Stimulated activated memory B cell treated with anti-CD40 and anti-IgM and Interleukin-4, amounts not matched to agents 10 μg/mL and 1 μg/mL and 100 μg/mL, for 72 hours (primary cell): ENCODE results near the gene POLD2.

Experiments
- ATAC-seq: fragments of 150-1000 bp; cut with Tn5 transposase; 2 replicates; pipeline ENCODE4 v1.10.0; 2021
- H3K27ac Mint-ChIP-seq: one replicate; pipeline ENCODE4 v1.8.0; 2022; ENCODE audit warnings: mild to moderate bottlenecking, mixed read lengths
- H3K27me3 Mint-ChIP-seq: one replicate; pipeline ENCODE4 v1.8.0; 2022; ENCODE audit warnings: mixed read lengths
- H3K36me3 Mint-ChIP-seq: one replicate; pipeline ENCODE4 v1.8.0; 2022; ENCODE audit warnings: mixed read lengths
- H3K4me1 Mint-ChIP-seq: one replicate; pipeline ENCODE4 v1.8.0; 2022; ENCODE audit warnings: mixed read lengths
- H3K4me3 Mint-ChIP-seq: one replicate; pipeline ENCODE4 v1.8.0; 2022; ENCODE audit warnings: mild to moderate bottlenecking, moderate library complexity, mixed read lengths
- H3K9me3 Mint-ChIP-seq: one replicate; pipeline ENCODE4 v1.8.0; 2022; ENCODE audit warnings: mixed read lengths

The POLD2 gene

DNA sequence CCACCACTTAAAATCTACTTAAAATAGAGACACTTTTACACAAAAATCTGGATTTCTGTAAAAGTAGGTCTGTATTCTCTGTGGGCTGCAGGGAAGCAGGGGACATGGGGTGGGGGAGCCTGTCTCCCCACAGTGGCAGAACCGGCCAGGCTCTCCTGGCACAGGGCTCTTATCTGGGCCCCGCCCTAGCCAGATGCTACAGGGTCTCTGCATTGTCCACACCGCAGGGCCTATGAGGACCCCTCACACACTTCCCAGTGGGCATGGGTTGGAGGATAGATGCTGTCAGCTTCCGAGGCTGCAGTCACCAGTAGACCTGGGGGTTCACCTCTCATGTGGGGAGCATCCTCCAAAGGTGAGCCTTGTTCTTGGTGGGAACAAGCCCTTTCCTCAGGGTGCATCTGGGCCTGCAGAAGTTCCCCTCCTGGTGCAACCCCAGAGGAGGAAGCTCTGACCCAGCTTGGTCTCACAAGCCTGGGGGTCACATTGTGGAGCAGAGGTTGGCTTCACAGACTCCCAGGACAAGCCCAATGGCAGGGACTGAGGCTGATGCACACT lies 33.2 kb upstream of the POLD2 start:
- no peaks in the 10 kb centered on the region for H3K27me3 Mint-ChIP-seq
- ATAC-seq, result no peak
- H3K4me1 Mint-ChIP-seq, result no peaks in the 10 kb centered on the region
- no peaks in the 10 kb centered on the region for H3K36me3 Mint-ChIP-seq
- H3K27ac Mint-ChIP-seq, result no peak overlapping the region
- no peak overlapping the region for H3K4me3 Mint-ChIP-seq
- H3K9me3 Mint-ChIP-seq, result no peaks in the 10 kb centered on the region

GRCh38 chr7:44155191-44156185 lies 32.1 kb upstream of the POLD2 start:
- ATAC-seq, result no peak
- H3K27me3 Mint-ChIP-seq, result no peaks in the 10 kb centered on the region
- H3K4me1 Mint-ChIP-seq, result peaks cover 3% of the 10 kb centered on the region
- H3K9me3 Mint-ChIP-seq, result no peaks in the 10 kb centered on the region
- H3K4me3 Mint-ChIP-seq, result no peak overlapping the region
- H3K27ac Mint-ChIP-seq, result no peak overlapping the region
- no peaks in the 10 kb centered on the region for H3K36me3 Mint-ChIP-seq

GRCh38 chr7:44154703-44155102 lies 31.4 kb upstream of the POLD2 start:
- H3K27ac Mint-ChIP-seq, result no peak overlapping the region
- no peak for ATAC-seq
- peaks cover 8% of the 10 kb centered on the region for H3K4me1 Mint-ChIP-seq
- H3K36me3 Mint-ChIP-seq, result no peaks in the 10 kb centered on the region
- H3K9me3 Mint-ChIP-seq, result no peaks in the 10 kb centered on the region
- no peak overlapping the region for H3K4me3 Mint-ChIP-seq
- H3K27me3 Mint-ChIP-seq, result no peaks in the 10 kb centered on the region

GRCh38 chr7:44153948-44154335 lies 30.6 kb upstream of the POLD2 start:
- H3K4me3 Mint-ChIP-seq, result no peak overlapping the region
- no peak for ATAC-seq
- no peak overlapping the region for H3K27ac Mint-ChIP-seq
- H3K9me3 Mint-ChIP-seq, result no peaks in the 10 kb centered on the region
- no peaks in the 10 kb centered on the region for H3K36me3 Mint-ChIP-seq
- peaks cover 8% of the 10 kb centered on the region for H3K4me1 Mint-ChIP-seq
- no peaks in the 10 kb centered on the region for H3K27me3 Mint-ChIP-seq

DNA sequence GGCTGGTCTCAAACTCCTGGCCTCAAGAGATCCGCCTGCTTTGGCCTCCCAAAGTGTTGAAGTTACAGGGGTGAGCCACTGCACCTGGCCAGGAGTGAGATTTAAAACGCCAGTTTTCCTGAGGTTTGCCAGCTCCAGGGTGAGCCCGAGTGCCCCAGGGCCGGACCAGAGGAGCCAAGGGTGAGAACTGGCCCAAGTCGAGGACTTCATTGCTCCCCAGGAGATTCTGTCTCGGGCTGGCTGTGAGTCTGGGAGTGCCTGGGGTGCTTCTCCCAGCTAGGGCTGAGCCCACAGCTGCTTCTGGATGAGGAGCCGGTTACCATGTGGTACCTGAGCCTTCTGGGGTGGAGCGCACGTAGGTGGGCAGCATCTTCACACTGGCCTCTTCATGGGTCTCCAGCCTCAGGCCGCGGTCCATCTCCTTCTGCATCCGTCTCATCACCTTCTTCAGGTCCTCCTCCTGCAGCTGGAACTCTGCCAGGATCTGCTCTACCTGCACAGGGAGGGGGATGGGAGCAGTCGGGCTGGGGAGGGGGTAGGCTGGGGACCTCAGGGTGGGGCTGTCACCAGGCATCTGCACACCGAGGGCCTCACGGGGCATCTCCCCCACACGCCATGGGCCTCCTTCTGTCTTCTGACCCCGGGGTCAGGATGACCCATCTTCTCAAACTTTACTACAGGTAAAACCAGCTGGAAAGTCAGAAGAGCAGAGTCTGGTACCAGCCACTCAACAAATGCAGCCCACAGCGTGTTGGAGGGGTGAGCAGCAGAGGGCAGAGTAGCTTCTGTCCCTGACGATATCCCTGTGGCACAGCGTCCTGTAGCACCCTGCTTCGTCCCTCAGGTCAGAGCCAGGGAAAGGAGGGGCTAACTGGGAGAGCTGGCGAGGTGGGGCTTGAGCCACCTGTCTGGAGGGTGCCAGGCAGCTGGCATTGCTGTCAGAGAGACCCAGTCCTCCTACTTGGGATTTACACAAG lies 29.9 kb upstream of the POLD2 start:
- Mint-ChIP-seq H3K27ac (no peak overlapping the region), H3K9me3 (no peaks in the 10 kb centered on the region), H3K27me3 (no peaks in the 10 kb centered on the region), H3K4me3 (no peak overlapping the region), H3K4me1 (peaks cover 8% of the 10 kb centered on the region), H3K36me3 (no peaks in the 10 kb centered on the region)
- no peak for ATAC-seq

DNA sequence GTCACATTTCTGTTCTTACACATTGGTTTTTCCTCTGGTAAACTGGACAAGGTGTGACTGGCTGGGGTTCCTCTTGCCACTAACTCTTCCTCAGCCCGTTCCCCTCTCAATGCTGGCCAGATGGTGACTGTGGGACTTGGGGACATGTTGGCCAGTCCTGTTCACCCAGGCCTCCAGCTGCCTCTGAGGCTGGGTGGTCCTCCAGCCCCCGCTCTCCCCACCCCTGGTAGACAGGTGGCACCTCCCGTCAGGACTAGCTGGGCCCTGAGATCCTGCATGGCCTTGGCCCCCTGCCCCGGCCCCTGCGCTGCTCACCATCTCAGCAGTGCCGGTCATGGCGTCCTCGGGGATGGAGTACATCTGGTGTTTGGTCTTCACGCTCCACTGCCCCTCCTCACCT lies 28.6 kb upstream of the POLD2 start:
- no peak for ATAC-seq
- no peak overlapping the region for H3K27ac Mint-ChIP-seq
- H3K4me1 Mint-ChIP-seq, result peaks cover 8% of the 10 kb centered on the region
- no peak overlapping the region for H3K4me3 Mint-ChIP-seq
- no peaks in the 10 kb centered on the region for H3K27me3 Mint-ChIP-seq
- no peaks in the 10 kb centered on the region for H3K36me3 Mint-ChIP-seq
- H3K9me3 Mint-ChIP-seq, result no peaks in the 10 kb centered on the region

DNA sequence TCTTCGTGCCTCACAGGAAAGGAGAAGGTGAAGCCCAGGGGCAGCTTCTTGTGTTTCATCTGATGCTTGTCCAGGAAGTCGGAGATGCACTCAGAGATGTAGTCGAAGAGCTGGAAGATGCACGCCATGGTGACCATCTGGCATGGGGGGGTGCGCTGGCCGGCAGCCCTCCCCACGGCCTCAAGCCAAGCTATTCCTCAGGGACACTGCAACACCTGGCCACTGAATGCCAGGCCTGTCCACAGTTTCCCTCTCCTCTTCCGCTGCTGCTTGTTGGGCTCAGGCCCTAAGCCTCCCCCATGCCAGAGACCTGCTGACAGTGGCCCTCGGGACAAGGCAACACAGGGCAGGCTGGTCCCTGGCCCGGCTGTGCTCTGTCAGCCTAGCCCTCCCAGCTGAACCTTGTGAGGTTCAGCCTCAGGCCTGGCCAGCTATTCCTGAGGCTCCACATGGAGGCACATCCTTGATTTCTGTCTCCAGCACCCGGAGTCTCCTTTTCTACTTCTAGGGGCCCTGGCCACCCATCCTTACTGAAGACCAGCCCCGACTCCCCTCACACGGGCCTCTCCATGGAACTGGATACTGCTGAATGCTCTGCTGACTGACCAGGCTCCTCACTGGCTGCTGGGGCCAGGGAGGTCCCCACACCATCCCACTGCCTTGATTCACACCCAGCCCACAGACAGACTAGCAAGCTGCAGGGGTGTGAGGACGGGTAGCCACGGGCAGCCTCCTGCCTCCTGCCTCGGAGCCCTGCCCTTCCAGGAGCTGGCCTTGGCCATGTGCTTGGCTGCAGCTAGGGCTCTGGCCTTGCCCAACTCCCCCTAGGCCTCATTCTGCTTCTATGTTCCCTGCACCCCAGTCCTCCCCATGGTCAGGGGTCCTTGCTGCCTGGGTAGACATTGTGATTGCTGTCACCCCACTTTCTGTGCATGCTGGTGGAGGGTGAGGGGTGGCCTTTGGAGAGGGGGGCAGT lies 27.9 kb upstream of the POLD2 start:
- Mint-ChIP-seq H3K4me3 (no peak overlapping the region), H3K4me1 (peaks cover 13% of the 10 kb centered on the region), H3K27me3 (no peaks in the 10 kb centered on the region), H3K9me3 (no peaks in the 10 kb centered on the region), H3K27ac (no peak overlapping the region), H3K36me3 (no peaks in the 10 kb centered on the region)
- ATAC-seq, result no peak

GRCh38 chr7:44150466-44150832 lies 27.1 kb upstream of the POLD2 start:
- Mint-ChIP-seq H3K27me3 (peaks cover 4% of the 10 kb centered on the region), H3K4me3 (no peak overlapping the region), H3K36me3 (no peaks in the 10 kb centered on the region), H3K9me3 (no peaks in the 10 kb centered on the region), H3K27ac (no peak overlapping the region), H3K4me1 (peaks cover 18% of the 10 kb centered on the region)
- peak; percentile 85 for ATAC-seq

GRCh38 chr7:44149571-44150465 lies 26.5 kb upstream of the POLD2 start:
- ATAC-seq, result no peak
- Mint-ChIP-seq H3K27me3 (peaks cover 10% of the 10 kb centered on the region), H3K9me3 (no peaks in the 10 kb centered on the region), H3K27ac (no peak overlapping the region), H3K36me3 (no peaks in the 10 kb centered on the region), H3K4me1 (peaks cover 24% of the 10 kb centered on the region), H3K4me3 (no peak overlapping the region)

- peaks cover 24% of the 10 kb centered on the region for H3K4me1 Mint-ChIP-seq
- ATAC-seq, result no peak
These were observed 25.7 kb upstream of the POLD2 start for GRCh38 chr7:44148961-44149536.

DNA sequence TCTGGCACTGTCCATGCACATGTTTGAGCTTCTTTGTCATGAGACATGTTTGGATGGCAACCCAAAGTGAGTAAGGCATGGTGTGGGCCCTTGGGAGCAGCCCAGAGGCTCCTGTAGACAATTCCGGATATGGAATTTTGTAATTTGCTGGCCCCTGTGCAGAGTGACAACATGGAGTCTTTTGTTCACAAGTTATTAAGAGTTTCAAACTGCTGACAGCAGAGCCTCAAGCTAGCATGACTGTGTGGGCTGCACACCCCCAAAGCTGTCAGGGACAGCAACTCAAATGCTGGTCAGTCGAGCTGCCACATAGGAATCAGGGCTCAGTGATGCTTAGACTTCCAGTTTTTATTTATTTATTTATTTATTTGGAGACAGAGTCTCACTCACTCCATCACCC lies 24.8 kb upstream of the POLD2 start:
- H3K9me3 Mint-ChIP-seq, result no peaks in the 10 kb centered on the region
- H3K36me3 Mint-ChIP-seq, result no peaks in the 10 kb centered on the region
- peaks cover 24% of the 10 kb centered on the region for H3K4me1 Mint-ChIP-seq
- H3K27me3 Mint-ChIP-seq, result peaks cover 13% of the 10 kb centered on the region
- H3K4me3 Mint-ChIP-seq, result no peak overlapping the region
- ATAC-seq, result no peak
- no peak overlapping the region for H3K27ac Mint-ChIP-seq

More at GRCh38 chr7:44148961-44149536, 25.7 kb upstream of the POLD2 start:
- no peaks in the 10 kb centered on the region for H3K9me3 Mint-ChIP-seq
- H3K27ac Mint-ChIP-seq, result no peak overlapping the region
- H3K27me3 Mint-ChIP-seq, result peaks cover 13% of the 10 kb centered on the region
- H3K36me3 Mint-ChIP-seq, result no peaks in the 10 kb centered on the region
- H3K4me3 Mint-ChIP-seq, result no peak overlapping the region

DNA sequence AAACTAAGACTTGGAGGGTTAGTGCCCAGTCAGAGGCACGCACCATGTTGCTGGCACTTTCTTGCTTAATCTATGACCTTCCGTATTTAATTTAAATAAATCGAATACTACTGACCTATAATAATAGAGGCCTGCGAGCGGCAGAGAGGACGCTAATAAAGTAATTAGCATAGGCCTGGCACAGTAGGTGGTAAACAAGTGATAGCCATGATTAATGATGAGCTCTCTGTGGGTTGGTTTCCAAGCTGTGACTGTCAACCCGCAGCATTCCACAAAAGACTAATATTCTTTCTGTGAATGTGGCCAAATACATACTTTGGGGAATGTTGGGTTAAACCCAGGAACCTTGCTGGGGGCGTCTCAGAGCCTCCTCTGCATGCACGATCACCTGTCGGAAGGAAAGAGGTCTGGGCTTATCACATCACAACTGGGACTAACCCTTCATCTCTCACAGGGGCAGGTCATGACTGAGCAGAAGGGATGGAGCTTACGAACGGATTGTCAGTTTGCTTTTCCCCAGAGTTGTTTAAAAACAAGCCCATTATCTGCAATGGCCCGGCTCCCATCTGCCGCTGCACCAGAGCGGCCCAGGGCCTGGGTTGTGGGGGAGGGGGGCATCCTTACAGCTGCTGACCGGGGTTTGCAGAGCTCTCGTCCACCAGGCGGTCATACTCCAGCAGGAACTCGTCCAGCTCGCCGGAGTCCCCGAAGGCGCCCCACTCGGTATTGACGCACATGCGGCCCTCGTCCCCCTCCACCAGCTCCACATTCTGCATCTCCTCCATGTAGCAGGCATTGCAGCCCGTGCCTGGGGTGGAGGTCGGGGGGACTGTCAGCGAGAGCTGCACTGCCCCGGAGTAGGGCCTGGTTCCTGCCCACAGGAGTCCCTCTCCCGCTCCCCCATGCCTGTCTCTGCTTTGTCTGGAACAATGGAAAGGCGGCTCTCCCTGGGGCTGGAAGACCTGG lies 24.0 kb upstream of the POLD2 start:
- peaks cover 13% of the 10 kb centered on the region for H3K27me3 Mint-ChIP-seq
- H3K36me3 Mint-ChIP-seq, result no peaks in the 10 kb centered on the region
- peaks cover 24% of the 10 kb centered on the region for H3K4me1 Mint-ChIP-seq
- H3K4me3 Mint-ChIP-seq, result no peak overlapping the region
- no peaks in the 10 kb centered on the region for H3K9me3 Mint-ChIP-seq
- no peak for ATAC-seq
- no peak overlapping the region for H3K27ac Mint-ChIP-seq
